ENCODE data around the gene DLG4.
"Not testable (repeated sequence)": the region's sequence is repeated elsewhere in the genome, so short reads cannot be mapped to it uniquely, and the experiment has no call there.

DLG4 gene

GRCh38 chr17:7167832-7168231 lies 51.8 kb downstream of the DLG4 start:
- DNase-seq (ENCODE audit: low read depth in 2 of 2, low spot score in 1 of 2) = no peak

- no peak for DNase-seq (ENCODE audit: low read depth in 2 of 2, low spot score in 1 of 2)
Measured at GRCh38 chr17:7166873-7167272, 52.8 kb downstream of the DLG4 start.

DNA sequence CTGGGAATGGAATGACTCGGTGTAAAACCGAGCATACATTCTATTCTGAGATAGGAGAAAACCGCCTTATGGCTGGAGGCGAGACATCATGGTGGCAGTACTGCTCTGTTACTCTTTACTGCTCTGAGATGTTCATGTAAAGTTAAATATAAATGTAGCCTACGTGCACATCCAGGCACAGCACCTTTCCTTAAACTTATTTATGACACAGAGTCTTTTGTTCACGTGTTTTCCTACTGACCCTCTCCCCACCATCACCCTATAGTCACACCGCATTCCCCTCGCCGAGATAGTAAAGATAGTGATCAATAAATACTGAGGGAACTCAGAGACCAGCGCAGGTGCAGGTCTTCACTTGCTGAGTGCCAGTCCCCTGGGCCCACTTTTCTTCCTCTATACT lies 60.1 kb downstream of the DLG4 start:
- not testable (repeated sequence) for DNase-seq (ENCODE audit: low read depth in 2 of 2, low spot score in 1 of 2)

GRCh38 chr17:7158424-7158823 lies 61.2 kb downstream of the DLG4 start:
- DNase-seq (ENCODE audit: low read depth in 2 of 2, low spot score in 1 of 2) = not testable (repeated sequence)

- no peak for DNase-seq (ENCODE audit: low read depth in 2 of 2, low spot score in 1 of 2)
Measured at GRCh38 chr17:7156342-7156940, 63.2 kb downstream of the DLG4 start.

DNA sequence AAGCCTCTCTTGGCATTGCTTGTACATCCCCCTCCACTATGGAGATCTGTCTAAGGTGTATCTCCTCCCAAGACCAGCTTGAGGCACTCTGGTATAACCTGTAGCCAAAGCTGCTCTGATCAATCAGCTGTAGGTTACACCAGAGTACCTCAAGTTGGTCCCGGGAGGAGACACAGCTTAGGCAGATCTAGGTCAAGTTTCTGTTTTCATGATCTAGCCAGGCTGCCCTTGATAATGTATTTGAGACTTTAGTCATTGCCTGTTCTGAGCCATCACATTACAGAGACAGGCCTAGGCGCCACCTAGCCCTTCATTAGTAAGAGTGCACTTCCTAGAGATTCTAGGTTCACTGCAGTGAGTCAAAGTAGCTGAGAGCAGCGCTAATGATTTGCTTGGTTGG lies 71.9 kb downstream of the DLG4 start:
- no peak for DNase-seq (ENCODE audit: low read depth in 2 of 2, low spot score in 1 of 2)

- DNase-seq (ENCODE audit: low read depth in 2 of 2, low spot score in 1 of 2) = no peak
Measured at GRCh38 chr17:7146115-7146514, 73.5 kb downstream of the DLG4 start.

DNA sequence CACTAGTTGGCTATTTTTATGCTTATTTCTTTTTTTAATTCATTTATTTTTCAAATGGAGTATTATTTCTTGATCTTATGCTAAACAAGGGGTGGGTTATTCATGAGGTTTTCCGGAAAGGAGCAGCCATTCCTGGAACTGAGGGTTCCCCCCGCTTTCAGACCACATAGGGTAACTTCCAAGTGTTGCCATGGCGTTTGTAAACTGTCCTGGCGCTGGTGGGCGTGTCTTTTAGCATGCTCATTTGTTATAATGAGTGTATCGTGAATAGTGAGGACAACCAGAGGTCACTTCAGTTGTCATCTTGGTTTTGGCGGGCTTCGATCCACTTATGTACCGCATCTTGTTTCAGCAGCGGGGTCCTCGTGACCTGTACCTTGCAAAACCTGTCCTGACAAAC lies 75.4 kb downstream of the DLG4 start:
- no peak for DNase-seq (ENCODE audit: low read depth in 2 of 2, low spot score in 1 of 2)

DNA sequence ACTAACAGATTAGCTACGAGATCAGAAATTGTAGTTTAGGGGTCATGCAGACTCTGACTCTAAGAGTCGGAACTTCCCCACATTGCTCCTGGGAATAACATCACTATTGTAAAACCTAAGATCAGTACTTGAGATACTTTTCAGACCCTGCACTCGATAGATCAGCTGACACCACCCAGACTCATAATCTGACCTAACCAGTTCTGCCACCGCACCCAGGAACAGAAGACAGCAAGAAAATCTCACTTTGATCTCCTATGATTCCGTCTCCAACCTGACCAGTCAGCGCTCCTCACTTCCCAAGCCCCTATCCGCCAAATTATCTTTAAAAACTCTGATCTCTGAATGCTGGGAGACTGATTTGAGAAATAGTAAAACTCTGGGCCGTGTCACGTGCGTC lies 77.8 kb downstream of the DLG4 start:
- no peak for DNase-seq (ENCODE audit: low read depth in 2 of 2, low spot score in 1 of 2)

DNA sequence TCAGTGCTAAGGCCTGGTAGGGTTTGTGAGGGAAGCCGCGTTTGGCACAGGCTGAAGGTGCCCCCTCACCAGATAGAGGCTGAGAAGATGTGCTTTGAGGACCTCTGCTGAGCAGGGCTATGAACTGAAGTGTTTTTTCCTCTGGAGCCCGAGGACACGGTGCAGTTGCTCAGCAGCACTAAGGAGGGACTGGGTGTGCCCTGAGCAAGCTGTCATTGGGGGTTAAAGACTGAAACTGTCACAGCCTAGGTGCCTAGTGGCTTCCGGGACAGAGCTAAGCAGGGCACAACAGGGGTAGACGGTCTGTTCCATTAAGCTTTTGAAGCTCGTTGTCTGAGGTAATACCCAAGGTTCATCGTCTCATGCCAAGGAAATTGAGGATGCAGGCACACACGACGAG lies 80.2 kb downstream of the DLG4 start:
- DNase-seq (ENCODE audit: low read depth in 2 of 2, low spot score in 1 of 2) = no peak

DNA sequence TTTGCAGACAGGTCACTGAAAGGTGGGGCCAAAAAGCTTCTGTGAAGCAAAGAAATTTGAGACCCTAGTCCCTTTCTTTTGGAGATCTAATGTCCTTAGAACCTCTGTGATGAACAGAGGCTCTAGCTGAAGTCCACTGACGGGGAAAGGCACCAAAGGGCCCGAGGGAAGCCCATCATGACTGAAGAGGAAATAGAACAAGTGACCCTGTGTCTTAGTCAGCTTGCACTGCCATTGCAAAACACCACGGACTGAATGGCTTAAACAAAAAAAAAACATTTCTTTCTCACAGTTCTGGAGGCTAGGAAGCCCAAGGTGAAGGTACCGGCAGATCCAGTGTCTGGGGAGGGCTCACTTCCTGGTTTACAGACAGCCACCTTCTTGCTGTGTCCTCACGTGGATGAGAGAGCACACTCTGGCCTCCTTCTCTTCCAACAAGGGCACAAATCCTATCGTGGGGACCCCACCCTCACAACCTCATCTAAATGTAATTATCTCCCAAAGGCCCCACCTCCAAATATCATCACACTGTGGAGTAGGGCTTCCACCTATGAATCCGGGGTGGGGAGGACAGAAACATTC lies 80.7 kb downstream of the DLG4 start:
- DNase-seq (ENCODE audit: low read depth in 2 of 2, low spot score in 1 of 2) = no peak

DNA sequence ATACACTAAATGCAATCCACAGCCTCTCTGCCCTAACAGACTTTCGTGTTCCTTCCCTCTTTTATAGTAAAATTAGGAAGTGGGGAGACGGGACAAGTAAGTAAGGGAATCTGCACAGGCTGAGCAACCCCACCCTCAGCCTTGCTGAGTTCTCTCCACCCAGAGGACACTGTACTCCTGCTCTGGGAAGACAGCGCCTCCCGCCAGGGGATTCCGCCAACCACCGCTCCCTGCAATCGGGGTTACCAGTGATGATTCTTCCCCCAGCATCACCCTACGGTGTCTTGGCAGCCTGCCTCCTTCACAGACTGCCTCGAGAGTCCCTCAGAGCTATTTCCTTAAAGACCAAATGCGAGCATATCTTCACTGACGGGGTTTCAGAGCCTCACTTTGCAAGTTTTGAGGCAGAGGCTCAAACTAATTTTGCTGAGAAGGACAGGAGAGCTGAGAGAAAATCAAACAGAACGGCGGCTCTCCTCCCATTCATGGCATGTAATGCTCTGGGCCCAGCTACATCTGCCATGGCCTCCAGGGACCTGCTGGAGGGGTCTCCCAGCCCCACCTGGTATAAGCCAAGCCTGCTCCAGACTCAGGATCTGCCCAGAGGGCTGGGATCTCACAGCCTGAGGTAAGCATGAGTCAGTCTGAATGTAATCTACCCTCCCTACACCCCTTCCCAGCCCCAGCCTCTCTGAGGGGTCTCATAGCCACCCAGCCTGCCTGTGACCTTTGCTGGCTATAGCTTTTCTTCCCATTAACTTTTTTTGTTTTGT lies 82.3 kb downstream of the DLG4 start:
- no peak for DNase-seq (ENCODE audit: low read depth in 2 of 2, low spot score in 1 of 2)
